OCI-M2 (cell line): ENCODE measurements around the gene IGSF21.

Experiments
- DNase-seq: peaks from one replicate; lab custom pipeline; 2025; ENCODE audit not compliant: unreplicated experiment; lab: John Stamatoyannopoulos, UW

Gene IGSF21

DNA sequence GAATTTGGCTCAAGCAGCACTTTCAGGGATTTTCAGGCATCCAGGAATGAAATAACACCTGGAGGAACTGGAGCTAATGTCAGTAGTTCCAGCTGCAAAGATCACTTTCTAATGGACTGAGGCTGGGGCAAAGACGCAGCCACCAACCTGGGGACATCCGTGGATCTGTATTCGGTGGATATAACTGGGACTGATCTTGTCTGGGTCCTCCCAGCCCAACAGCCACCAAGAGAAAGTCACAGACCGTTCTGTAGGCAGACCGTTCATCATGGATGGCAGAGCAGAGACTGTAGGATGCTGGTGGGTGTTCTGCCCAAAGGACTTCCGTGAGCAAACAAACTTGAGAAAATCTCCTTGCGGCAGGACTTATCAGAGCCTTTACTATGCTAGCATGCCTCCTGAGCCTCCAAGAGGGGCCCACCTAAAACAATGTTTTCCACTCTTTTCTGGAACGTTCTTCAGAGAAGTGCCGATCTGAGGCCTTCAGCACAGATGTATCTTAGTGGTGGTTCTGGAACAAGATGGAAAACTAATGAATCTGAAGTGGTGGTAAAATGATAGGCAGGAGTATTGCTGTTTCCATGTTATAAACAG is 287.1 kb downstream of the IGSF21 start:
- DNase-seq = no peak

DNA sequence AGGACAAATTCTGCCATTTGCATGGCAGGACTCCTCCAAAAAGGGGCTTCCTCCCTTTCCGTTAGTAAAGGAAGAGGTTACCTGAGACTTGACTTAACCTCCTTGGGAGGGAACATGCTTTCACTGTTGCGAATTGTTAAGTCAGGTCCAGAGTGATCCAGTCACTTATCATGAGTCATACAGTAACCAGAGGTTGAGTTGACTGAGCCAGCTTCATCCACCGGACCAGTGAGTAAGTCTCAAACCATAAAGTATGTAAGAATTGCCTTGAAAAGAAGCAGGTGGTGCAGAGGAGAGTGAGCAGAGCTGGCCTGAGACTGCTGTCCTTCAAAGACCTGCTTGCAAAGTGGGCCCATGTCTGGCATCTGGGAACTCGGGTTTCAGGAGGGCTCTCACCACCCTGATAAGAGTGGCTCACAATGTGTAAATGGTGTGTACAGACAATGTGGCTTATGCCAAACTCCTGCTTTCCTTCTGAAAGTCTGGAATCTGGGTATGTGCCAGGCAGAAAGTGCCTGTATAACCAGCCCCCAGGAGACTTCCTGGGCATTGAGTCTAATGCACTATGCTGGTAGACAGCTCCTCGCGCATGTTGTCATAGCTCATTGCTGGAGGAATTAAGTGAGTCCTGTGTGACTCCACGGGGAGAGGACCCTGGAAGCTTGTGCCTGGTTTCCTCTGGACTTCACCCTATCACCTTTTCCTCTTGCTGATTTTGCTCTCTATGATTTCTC is 288.8 kb downstream of the IGSF21 start:
- DNase-seq = no peak

DNA sequence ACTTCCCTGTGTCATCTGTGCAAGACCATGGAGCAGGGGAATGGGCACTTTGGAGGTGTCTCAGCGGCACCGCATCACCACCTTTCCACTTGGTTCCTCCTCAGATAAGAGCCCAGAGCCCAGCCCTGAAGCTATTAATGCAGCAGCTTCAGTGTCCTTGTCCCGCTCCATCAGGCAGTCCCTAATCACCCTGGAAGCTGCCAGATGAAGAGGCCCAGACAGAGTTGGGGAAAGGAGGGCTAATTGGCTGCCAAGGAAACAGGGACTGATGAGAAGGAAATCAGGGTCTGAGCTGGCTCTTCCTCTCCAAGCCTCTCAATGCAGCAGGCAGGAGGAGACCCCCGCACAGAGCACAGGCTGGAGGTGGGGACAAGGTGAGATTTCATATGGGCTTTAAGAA is 290.0 kb downstream of the IGSF21 start:
- no peak for DNase-seq

DNA sequence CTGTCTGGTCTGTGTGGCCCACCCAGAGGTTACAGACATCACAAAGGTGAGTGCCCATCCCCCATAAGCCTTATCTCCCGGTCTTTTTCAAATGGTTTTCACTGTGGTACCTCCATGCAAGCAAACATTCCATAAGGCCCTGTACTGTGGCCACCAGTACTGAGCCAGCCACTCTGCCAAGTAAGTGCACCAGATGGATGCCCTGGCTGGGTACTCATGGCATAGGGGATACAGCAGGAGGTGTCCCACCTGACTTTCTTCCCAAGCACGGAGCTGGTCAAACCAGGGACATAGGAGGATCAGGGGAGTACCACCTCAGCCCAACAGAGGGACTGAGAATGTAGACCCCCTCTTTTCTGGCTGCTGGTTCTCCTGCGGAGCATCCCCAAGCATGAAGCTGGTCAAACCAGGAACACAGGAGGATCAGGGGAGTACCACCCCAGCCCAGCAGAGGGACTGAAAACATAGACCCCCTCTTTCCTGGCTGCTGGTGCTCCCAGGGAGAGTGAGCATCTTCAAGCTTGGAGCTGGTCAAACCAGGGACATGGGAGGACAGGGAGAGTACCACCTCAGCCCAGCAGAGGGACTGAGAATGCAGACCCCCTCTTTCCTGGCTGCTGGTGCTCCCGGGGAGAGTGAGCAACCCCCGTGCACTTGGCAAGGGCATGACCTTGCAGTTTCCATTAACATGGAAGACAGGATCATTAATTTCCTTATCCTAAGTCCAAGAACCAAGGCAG is 291.4 kb downstream of the IGSF21 start:
- no peak for DNase-seq

DNA sequence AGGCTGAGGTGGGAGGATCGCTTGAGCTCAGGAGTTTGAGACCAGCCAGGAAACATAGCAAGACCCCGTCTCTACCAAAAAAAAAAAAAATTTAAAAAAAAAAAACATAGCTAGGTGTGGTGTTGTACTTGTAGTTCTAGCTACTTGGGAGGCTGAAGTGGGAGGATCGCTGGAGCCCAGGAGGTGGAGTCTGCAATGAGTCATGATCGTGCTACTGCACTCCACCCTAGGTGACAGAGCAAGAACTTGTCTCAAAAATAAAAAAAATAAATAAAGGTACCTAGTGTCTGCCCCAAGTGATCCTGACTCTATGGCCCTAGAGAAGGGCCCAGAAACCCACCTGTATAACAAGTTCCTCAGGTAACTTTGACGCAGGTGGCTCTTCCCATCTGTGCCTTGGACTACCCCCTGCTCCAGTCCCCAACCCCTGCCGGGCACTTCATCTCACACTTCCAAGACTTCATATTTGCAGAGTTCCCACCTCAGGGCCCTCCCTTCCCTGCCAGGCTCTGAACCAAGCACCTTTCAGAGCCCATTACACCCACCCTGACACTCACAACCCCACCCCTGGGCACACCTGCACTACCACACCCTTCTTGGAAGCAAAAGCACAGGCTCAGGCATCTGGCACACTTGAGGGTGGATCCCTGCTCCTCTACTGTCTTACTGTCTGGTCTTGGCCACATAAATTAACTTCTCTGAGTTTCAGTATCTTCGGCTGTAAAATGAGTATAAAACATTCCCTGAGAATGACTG is 292.9 kb downstream of the IGSF21 start:
- no peak for DNase-seq

DNA sequence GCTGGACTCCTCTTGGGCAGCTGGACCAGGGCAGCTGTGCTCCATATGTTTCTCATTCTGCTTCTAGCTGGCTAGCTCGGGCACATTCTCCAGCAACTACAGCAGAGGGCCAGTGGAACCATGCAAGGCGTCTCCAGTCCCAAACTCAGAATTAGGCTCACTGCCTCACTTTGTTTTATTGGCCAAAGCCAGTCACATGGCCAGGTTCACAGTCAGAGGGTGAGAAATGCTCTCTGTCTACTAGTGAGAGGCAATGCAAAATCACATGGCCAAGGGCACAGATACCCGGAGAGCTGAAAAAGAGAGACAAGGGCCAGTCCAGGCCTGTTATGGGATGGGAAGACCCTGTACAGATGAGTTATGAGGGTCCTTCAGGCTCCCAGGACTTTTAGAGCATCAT is 294.3 kb downstream of the IGSF21 start:
- DNase-seq = no peak

DNA sequence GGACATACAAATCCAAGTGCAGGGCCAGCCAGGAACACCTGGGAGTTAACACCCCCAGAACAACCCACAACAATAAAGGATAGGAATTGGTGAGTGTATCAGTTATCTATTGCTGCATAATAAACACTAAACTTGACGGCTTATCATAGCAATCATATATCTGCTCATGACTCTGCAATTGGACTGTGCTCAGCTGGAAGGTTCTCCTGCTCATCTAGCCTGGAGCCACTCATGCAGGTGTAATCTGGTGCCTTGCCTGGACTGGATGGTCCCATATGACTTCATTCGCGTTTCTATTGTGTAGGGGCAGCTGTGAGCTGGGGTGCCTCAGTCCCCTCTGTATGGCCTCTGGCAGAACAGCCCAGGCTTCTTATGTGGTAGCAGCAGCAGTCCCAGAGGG is 296.9 kb downstream of the IGSF21 start:
- no peak for DNase-seq

DNA sequence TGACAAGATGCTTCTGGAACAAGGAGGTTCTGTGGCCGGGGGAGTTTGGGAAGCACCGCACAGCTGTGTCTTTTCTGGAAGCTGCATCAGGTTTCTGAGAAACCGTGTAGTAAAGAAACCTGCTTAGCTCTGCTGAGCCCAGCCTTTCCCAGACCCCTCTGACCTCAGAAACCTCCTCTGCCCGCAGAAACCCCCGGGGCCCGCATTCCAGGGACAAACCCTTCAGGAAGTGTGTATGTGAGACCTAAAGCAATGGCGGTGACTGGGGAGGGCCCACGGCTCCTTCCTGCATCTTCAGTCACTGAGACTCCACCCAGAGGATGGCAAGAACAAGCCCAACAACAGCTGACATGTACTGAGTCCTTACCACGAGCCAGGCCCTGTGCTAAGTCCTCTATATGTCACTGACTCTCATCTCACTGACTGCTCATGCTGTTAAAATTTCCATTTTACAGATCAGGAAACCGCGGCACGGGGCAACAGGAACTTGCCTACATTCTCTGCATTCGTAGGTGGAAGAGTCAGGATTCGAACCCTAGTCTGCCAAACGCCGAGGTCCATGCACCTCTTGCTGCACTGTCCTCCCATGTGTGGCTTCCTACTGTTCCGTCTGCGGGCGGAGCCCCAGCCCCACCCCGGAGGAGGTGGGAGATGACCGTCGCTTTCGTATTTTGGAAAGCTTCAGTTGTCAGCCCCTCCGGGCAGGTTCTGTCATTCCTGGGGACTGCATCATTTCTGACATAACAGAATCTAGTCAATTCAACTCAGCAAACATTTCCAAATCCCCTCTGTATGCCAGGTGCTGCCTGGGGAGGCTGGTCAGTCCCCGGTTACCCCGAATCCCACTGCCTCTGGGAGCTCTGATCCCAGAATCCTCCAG is 299.8 kb downstream of the IGSF21 start:
- DNase-seq = no peak

DNA sequence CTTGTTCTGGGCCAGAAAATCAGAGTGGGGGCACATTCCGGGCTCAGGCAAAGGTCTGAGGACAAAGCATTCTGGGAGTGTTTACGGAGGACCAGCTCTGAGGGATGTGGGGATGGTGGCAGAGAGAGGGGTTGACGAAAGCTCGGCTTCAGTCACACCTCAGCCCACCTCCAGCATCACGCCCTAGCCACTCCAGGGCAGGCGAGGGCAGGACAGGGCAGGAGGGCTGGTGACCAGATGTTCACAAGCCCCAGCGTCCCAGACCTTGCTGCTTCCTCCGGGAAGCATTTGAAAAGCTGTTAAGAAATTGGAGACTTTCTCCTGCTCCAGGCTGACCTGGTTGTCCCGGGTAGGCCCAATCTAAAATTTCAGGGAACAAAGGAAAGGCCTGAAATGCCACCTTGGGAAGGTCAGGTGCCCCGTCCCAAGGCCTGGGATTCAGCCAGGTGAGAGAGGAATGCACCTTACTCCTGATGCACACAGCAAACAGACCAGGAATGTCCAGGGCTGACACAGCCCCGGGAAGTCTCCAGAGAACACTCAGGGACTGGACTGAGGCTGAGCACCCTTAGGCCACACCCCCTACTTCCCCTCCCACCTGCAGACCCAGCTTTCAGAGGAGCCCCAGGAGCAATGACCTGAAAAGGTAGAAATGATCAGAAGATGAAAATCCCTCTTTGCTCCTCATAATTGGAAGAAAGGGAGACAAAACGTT is 301.2 kb downstream of the IGSF21 start:
- no peak for DNase-seq

DNA sequence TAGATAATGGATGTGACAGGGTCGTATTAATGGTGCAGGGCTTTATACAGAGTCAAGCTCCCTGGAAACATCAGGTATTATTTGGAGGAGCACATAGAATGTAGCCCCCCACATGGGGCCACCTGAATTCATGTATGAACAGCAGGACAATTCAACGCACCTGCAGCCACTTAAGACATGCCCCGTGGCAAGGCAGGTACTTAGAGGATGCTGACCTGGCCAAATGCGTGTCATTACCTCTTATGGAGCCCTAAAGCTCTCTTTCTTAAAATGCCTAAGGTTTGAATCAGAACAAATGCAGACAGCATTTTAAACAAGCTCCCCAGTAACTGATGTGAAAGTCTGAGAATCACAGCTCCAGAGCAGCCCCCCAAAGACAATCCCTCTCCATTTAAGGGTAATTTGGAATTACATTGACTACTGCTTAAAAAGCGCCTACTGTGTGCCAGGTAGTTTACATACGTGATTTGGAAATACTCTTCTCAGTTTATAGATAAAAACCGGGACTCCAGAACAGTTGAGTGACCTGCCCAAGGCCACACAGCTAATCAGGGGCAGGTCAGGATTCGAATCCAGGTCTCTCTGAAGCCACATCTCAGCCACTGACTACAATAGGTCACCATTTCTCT is 302.1 kb downstream of the IGSF21 start:
- no peak for DNase-seq

DNA sequence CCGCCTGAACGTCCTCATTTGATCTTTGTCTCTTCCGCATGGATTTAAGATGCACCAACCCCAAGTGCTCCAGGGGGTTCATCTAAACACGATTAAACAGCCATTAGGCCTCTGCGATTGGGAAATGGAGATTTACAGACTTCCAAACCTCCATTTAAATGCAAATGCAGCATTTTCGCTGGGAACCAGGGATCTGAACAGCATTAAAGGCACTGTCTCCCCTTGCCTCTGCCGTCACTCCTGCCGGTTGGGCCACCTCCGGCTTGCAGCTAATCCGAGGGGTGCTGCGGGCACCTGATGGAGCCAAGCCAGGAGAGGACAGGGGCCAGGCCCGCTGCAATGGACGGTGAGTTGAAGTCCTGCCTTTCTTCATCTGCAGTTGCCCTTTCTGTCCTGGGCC is 302.8 kb downstream of the IGSF21 start:
- DNase-seq = no peak

DNA sequence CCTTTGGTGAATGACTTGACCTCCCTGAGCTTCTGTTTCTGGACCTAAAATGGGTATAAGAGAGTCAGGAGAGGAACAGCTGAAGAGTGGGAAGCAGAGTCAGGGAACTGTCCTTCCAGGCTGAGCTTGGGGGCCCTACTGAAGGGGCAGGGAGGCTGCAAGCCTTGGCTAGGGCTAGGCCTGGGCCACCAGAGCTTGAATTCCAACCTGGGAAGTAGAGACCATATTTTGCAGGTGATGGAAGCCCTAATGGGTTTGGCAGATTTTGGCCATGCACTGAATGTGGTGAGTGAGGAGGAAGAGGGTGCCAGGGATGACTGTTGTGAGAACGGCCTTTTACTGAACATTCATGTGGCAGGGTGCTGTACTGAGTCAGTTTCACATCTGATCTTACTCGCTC is 303.7 kb downstream of the IGSF21 start:
- no peak for DNase-seq

DNA sequence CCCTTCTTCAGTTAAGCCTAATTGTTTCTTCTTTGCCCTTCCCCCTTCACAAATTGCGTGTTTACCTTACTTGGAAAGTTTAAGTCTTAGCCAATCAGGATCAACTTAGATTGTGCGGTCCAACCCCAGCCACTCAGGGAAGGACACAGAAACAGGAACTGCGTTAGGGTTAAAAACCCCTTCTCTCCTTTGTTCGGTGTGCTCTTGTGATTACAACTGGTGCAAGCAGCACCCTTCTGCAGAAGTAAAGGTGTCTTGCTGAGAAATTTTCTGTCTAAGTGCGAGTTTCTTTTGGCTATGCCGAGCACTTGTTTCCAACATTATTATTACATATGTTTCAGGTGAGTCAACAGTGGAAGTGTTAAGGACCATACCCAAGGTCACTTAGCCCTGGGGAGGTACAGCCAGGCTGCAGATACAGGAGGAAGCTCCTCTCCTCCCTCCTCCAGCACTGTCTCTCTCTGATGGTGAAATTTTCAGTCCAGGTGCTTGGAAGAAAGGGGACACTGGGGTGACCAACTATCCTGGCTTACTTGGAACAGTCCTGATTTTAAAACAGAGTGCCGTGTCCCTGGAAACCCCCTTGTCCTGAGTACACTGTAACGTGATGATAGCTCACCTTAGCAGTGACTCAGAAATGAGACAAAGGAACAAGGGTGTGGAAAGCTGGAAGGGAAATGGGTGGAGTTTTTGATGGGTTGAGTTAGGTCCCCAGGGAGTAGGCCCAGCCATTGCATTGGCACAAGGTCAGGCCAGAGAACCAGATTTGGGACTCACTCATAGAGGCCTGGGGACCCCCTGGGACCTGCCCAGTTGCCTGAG is 304.4 kb downstream of the IGSF21 start:
- DNase-seq = no peak

DNA sequence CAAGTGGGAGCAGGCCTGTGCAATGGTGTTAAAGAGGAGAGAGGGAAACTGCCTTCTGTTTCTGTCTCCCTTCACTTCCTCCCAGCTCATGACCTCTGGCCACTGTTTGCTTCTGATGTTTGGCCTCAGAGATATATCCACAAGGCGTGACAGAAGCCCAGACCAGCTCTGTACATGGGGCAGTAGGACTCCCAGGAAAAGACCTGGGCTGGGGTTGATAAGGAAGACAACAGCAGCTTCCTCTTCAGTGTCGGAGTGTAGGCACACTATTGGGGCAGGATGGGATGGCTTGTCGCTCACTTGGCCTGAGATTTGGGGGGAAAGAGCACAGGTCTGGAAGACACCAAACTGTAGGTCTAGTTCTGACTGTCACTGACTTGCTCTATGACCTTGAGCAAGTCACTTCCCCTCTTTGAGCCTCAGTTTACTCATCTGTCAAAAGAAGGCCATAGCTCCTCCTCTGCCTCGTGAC is 305.3 kb downstream of the IGSF21 start:
- DNase-seq = no peak

DNA sequence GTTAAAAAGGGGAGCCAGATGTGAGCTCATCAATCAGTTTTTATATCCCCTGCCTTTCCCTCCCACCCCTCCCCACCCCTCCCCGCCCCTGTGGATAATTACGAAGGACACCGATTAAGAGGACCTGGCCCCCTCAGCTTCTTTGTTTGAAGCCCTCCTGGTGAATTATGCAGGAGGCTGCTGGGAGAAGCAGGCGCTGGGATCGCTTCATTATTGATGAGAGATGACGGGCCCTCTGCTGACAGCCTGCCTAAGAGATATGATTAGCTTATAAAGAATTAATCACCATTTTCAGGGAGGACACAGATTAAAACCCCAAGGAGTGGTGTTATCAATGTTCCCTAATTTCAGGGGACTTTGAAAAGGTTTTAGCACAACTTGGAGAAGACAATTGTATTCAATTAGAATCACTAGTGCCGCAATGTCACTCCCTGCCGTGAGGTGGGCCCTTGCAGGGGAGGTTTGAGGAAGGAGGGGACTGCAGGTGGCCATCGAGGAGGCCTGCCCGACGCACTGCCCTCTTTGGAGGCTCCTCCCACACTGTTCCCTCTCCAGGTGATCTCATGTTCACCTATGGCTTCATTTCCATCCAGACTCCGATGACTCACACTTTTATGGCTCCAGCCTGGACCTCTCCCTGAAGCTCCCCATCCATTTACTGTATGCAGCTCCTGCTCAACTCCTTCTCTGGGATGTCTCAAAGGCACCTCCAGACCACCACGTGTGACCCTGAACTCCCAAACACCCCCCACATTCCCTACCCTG is 306.1 kb downstream of the IGSF21 start:
- no peak for DNase-seq

DNA sequence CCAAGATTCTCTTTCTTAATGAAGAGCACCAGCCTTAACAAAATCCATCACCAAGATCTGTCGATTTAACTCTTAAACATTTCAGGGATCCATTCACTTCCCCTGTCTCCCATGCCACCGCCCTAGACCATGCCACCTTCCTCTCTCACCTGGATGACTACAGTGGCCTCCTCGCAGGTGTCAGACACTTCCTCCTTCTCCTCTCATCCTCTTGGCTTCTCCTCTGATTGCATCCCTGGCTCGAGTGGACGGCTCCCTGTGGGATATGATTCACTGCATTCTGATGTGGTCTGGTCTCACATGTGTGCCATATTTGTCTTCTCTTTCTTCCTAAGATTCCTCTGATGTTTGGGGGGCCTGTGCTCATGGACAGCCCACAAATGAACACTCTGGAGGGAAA is 306.7 kb downstream of the IGSF21 start:
- DNase-seq = no peak

DNA sequence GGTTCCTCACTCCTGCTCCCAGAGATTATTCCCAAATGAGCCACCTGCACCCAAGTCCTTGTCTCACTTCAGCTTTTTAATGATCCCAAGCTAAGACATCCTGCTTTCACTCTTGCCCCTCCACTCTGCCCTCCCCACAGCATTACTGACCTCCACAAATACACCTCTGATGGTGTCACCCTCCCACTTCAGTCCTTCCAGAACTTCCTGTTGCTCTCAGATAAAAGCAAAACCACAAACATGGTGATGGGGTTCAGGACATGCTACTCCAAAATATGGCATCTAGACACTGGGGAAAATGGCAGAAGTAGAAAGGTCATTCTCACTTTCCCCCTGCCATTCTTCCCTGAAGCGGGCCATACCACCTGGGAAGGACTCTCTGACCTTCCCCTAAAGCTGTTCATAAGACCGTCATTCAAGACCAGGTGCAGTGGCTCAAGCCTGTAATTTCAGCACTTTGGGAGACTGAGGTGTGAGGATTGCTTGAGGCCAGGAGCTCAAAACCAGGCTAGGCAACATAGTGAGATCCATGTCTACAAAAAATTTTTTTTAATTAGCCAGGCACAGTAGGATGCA is 307.4 kb downstream of the IGSF21 start:
- no peak for DNase-seq
